ENCODE results near the gene ZBTB5. TPM values are rescaled to one million over a fixed set of nuclear protein-coding genes. Genes with fewer than 3 reads are reported as not detected.
A peak's percentile ranks its signal among the peaks of the same experiment; 100 is the strongest.

Gene ZBTB5
- total and polyA plus RNA-seq, 2 of the 13 experiments (the other 11 are each of a cell fraction or from before 2014, with no cell fraction given): 12.5 to 20.5 TPM

- Histone ChIP-seq H2AFZ (ENCODE audit: low read length) (no peak overlapping the region), H3K4me3 (replicated peaks in 1 of 3; ENCODE audit: insufficient read depth in 1 of 3, low read depth in 2 of 3, low read length in 3 of 3) (no peak overlapping the region), H3K27me3 (ENCODE audit: control insufficient read depth in 1 of 2, insufficient read depth in 2 of 2, low read length in 2 of 2) (no peaks in the 10 kb centered on the region), H3K36me3 (replicated peaks in 1 of 2; ENCODE audit: control insufficient read depth in 1 of 2, insufficient read depth in 2 of 2, low read length in 2 of 2) (no peaks in the 10 kb centered on the region), H3K4me1 (ENCODE audit: insufficient read depth, low read length) (peaks cover 67% of the 10 kb centered on the region), H3K4me2 (ENCODE audit: low read depth, low read length) (peak overlapping the region; percentile 84; the same call in 1 of the 2 replicates), H3K27ac (ENCODE audit: extremely low read length, insufficient read depth, low read length) (no peak overlapping the region), H3K79me2 (ENCODE audit: insufficient read depth, low read length) (no peaks in the 10 kb centered on the region), H3K9me3 (ENCODE audit: low read length) (no peaks in the 10 kb centered on the region), H4K20me1 (ENCODE audit: insufficient read depth, low read length) (no peaks in the 10 kb centered on the region), H3K9ac (ENCODE audit: insufficient read depth, low read depth, low read length) (no peak overlapping the region)
- intact Hi-C loops (cut with micrococcal nuclease; ENCODE audit: unreplicated experiment): loop anchor here (5.0 kb wide), 1 partner anchor 415 kb away; no protein-coding TSS in a partner anchor
- BruUV-seq (replicated peaks): no TSS peak
- DNase-seq (ENCODE audit: low spot score): no peak
- ChIA-PET POLR2A (interaction anchor here (2.2 kb wide), 1 partner anchor 10 kb away, joined by 18 read pairs; the partner anchor contains the start of gene GRHPR), CTCF (ENCODE audit: low intra/inter-chr PET ratio, low total read pairs) (no interaction called here)
- no peak for FAIRE-seq
- in situ Hi-C loops (cut with HindIII; ENCODE audit: extremely low pct_ligation_motif_present, low pct_unique_long_range_greater_than_20kb): no loop called here
- TF ChIP-seq ZNF678 (CRISPR knock-in tag; IDR thresholded peaks at IDR 0.05) (no peak), HCFC1 (IDR thresholded peaks at IDR 0.05; ENCODE audit: low read depth, low read length) (no peak), KDM3A (CRISPR knock-in tag; IDR thresholded peaks at IDR 0.05; ENCODE audit: low read depth) (no peak), ZNF430 (CRISPR knock-in tag; IDR thresholded peaks at IDR 0.05) (no peak)
- TF ChIP-seq, protein P1, sequence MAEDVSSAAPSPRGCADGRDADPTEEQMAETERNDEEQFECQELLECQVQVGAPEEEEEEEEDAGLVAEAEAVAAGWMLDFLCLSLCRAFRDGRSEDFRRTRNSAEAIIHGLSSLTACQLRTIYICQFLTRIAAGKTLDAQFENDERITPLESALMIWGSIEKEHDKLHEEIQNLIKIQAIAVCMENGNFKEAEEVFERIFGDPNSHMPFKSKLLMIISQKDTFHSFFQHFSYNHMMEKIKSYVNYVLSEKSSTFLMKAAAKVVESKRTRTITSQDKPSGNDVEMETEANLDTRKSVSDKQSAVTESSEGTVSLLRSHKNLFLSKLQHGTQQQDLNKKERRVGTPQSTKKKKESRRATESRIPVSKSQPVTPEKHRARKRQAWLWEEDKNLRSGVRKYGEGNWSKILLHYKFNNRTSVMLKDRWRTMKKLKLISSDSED (CRISPR knock-in tag; IDR thresholded peaks at IDR 0.05): no peak
- ATAC-seq: no peak
- 53% methylated on average over 12 of the region's 17 CpGs for WGBS (ENCODE audit: low lambda C conversion rate)
These were observed 52.7 kb downstream of the ZBTB5 start for GRCh38 chr9:37412431-37413151.

Data from HepG2 (cell line).